Endothelial cell (in vitro differentiated cells): ENCODE data around the gene LDHB. TPM values are rescaled to one million over a fixed set of nuclear protein-coding genes. Genes with fewer than 3 reads are reported as not detected.

ENCODE experiments used
- DNase-seq: peaks from one replicate; pipeline ENCODE4 v3.0.0; 2021; ENCODE audit warnings: low spot score
- H3K27ac Mint-ChIP-seq: one replicate; pipeline ENCODE4 v1.8.0; 2021; ENCODE audit warnings: mixed read lengths, inconsistent platforms; ENCODE audit not compliant: unreplicated experiment
- H3K27me3 Mint-ChIP-seq: one replicate; pipeline ENCODE4 v1.8.0; 2021; ENCODE audit warnings: mild to moderate bottlenecking, moderate library complexity, mixed read lengths, inconsistent platforms; ENCODE audit not compliant: unreplicated experiment
- H3K36me3 Mint-ChIP-seq: one replicate; pipeline ENCODE4 v1.8.0; 2021; ENCODE audit warnings: mild to moderate bottlenecking, low read depth, mixed read lengths, inconsistent platforms; ENCODE audit not compliant: unreplicated experiment
- H3K4me1 Mint-ChIP-seq: one replicate; pipeline ENCODE4 v1.8.0; 2021; ENCODE audit warnings: mild to moderate bottlenecking, mixed read lengths, inconsistent platforms; ENCODE audit not compliant: unreplicated experiment
- H3K4me3 Mint-ChIP-seq: one replicate; pipeline ENCODE4 v1.8.0; 2021; ENCODE audit warnings: mild to moderate bottlenecking, mixed read lengths, inconsistent platforms; ENCODE audit not compliant: unreplicated experiment
- H3K9me3 Mint-ChIP-seq: one replicate; pipeline ENCODE4 v1.8.0; 2021; ENCODE audit warnings: mixed read lengths, inconsistent platforms; ENCODE audit not compliant: unreplicated experiment
- CTCF ChIP-seq: fragments of 200-600 bp; sonication (generic); IDR thresholded peaks from one replicate; pipeline ENCODE4 v1.5.0; 2021; ENCODE audit warnings: antibody characterized with exemption; ENCODE audit not compliant: unreplicated experiment
- long read RNA-seq: library from polyadenylated mRNA; unstranded; transcript quantifications from one replicate; pipeline ENCODE4 v2.0.0, GENCODE V29; 2020; ENCODE audit not compliant: unreplicated experiment
- total RNA-seq: library from RNA; stranded (reverse); fragmentation: NEBNext Ultra II Directional; extraction: Animal tissue kit (Norgen Biotek cat#: 25700); gene quantifications from one replicate; pipeline ENCODE4 v1.2.1, GENCODE V29; 2021; ENCODE audit not compliant: unreplicated experiment

Gene LDHB
- total RNA-seq: 506 TPM
- long read RNA-seq, transcript LDHB-201 (8 exons, 1,303 nt): major isoform, 694 of 703 reads
- long read RNA-seq, partial matches to known transcripts: 5 of 703 reads
- long read RNA-seq, other reads (novel, unspliced or antisense): 4 of 703 reads

- TF ChIP-seq CTCF: no peak
- H3K36me3 Mint-ChIP-seq: no peaks in the 10 kb centered on the region
- peak within 1 kb of the TSS; percentile 99 for H3K4me3 Mint-ChIP-seq
These were observed at the start of gene LDHB for GRCh38 chr12:21657326-21658077. TSS of gene LDHB (minus strand) at chr12:21657842. CDS start at chr12:21654671, 3,171 bp downstream.

GRCh38 chr12:21704847-21705246, 47.2 kb upstream of the LDHB start:
- no peak for DNase-seq
- Mint-ChIP-seq H3K4me3 (no peak overlapping the region), H3K4me1 (no peaks in the 10 kb centered on the region), H3K27ac (no peak overlapping the region), H3K27me3 (no peaks in the 10 kb centered on the region), H3K36me3 (no peaks in the 10 kb centered on the region), H3K9me3 (no peaks in the 10 kb centered on the region)
- no peak for TF ChIP-seq CTCF

More at GRCh38 chr12:21657326-21658077, at the start of gene LDHB:
- DNase-seq: peak; percentile 90
- no peaks in the 10 kb centered on the region for H3K9me3 Mint-ChIP-seq
- peak within 1 kb of the TSS; percentile 96 for H3K27ac Mint-ChIP-seq
- H3K4me1 Mint-ChIP-seq: peaks cover 13% of the 10 kb centered on the region
- peaks cover 9% of the 10 kb centered on the region for H3K27me3 Mint-ChIP-seq

GRCh38 chr12:21699851-21700250, 42.2 kb upstream of the LDHB start:
- H3K36me3 Mint-ChIP-seq: no peaks in the 10 kb centered on the region
- TF ChIP-seq CTCF: no peak
- no peak overlapping the region for H3K27ac Mint-ChIP-seq
- no peaks in the 10 kb centered on the region for H3K27me3 Mint-ChIP-seq
- H3K9me3 Mint-ChIP-seq: no peaks in the 10 kb centered on the region
- no peak overlapping the region for H3K4me3 Mint-ChIP-seq
- H3K4me1 Mint-ChIP-seq: no peaks in the 10 kb centered on the region
- DNase-seq: no peak

- Mint-ChIP-seq H3K36me3 (no peaks in the 10 kb centered on the region), H3K27ac (no peak overlapping the region), H3K9me3 (no peaks in the 10 kb centered on the region), H3K4me1 (no peaks in the 10 kb centered on the region), H3K27me3 (no peaks in the 10 kb centered on the region), H3K4me3 (no peak overlapping the region)
- DNase-seq: no peak
- TF ChIP-seq CTCF: peak; percentile 89
These were observed 40.4 kb upstream of the LDHB start for GRCh38 chr12:21697904-21698630.
